NCI-H2227 (cell line): ENCODE measurements around the gene JPT1.
"Not testable (repeated sequence)": the region's sequence is repeated elsewhere in the genome, so short reads cannot be mapped to it uniquely, and the experiment has no call there.

Experiments
- DNase-seq: peaks from one replicate; lab custom pipeline; 2025; ENCODE audit not compliant: unreplicated experiment; lab: John Stamatoyannopoulos, UW

The JPT1 gene

GRCh38 chr17:75154195-75155106 lies at the start of gene JPT1:
TSS of gene JPT1 (minus strand) at chr17:75154512. CDS start at chr17:75154397, 115 bp downstream.
- DNase-seq: peak; percentile 99

GRCh38 chr17:75199886-75200618 lies 45.7 kb upstream of the JPT1 start:
- DNase-seq: no peak

GRCh38 chr17:75194879-75195278 lies 40.6 kb upstream of the JPT1 start:
- DNase-seq: no peak

GRCh38 chr17:75191584-75191983 lies 37.3 kb upstream of the JPT1 start:
- no peak for DNase-seq

GRCh38 chr17:75188614-75189013 lies 34.3 kb upstream of the JPT1 start:
- DNase-seq: no peak

- no peak for DNase-seq
These were observed 29.9 kb upstream of the JPT1 start for GRCh38 chr17:75183999-75184884.

GRCh38 chr17:75182569-75183436 lies 28.5 kb upstream of the JPT1 start, which contains the start of gene SUMO2:
TSS of gene SUMO2 (minus strand) at chr17:75182959. CDS start at chr17:75182834, 125 bp downstream.
- DNase-seq: peak; percentile 98

GRCh38 chr17:75182319-75182568 lies 27.9 kb upstream of the JPT1 start:
- DNase-seq: no peak

- no peak for DNase-seq
These were observed 27.5 kb upstream of the JPT1 start for GRCh38 chr17:75181608-75182318.

GRCh38 chr17:75181110-75181509 lies 26.8 kb upstream of the JPT1 start:
- DNase-seq: no peak

GRCh38 chr17:75178453-75178852 lies 24.1 kb upstream of the JPT1 start:
- no peak for DNase-seq

- DNase-seq: no peak
These were observed 22.3 kb upstream of the JPT1 start for GRCh38 chr17:75176625-75177024.

GRCh38 chr17:75174996-75175395 lies 20.7 kb upstream of the JPT1 start:
- DNase-seq: no peak

GRCh38 chr17:75173526-75173925 lies 19.2 kb upstream of the JPT1 start:
- DNase-seq: no peak

GRCh38 chr17:75168998-75169397 lies 14.7 kb upstream of the JPT1 start:
- DNase-seq: no peak

GRCh38 chr17:75164606-75165005 lies 10.3 kb upstream of the JPT1 start:
- not testable (repeated sequence) for DNase-seq

- no peak for DNase-seq
These were observed 8.8 kb upstream of the JPT1 start for GRCh38 chr17:75163074-75163473.

- no peak for DNase-seq
These were observed 5.9 kb upstream of the JPT1 start for GRCh38 chr17:75160211-75160610.

- DNase-seq: no peak
These were observed 5.1 kb upstream of the JPT1 start for GRCh38 chr17:75159196-75160031.
